H9 (cell line): Measurements from ENCODE around the gene LETMD1. TPM values are rescaled to one million over a fixed set of nuclear protein-coding genes. Genes with fewer than 3 reads are reported as not detected.

Experiments used
- DNase-seq: peaks from one replicate; pipeline ENCODE4 v3.0.0-alpha.2; 2017
- H2AFZ ChIP-seq: one replicate; pipeline ENCODE4 v1.6.1; 2013; ENCODE audit warnings: mild to moderate bottlenecking, low read length, control low read depth, moderate library complexity
- H2AK5ac ChIP-seq: 2 replicates; pipeline ENCODE4 v1.6.1; 2013; ENCODE audit warnings: low read length, control low read depth, mixed read lengths; ENCODE audit not compliant: insufficient read length
- H2BK120ac ChIP-seq: one replicate; pipeline ENCODE4 v1.6.1; 2013; ENCODE audit warnings: low read depth, mild to moderate bottlenecking, low read length, control low read depth, inconsistent platforms; ENCODE audit not compliant: poor library complexity, severe bottlenecking
- H2BK12ac ChIP-seq: 2 replicates; pipeline ENCODE4 v1.6.1; 2013; ENCODE audit warnings: low read length, control low read depth, mixed read lengths, low read depth; ENCODE audit not compliant: insufficient read length
- H2BK15ac ChIP-seq: 2 replicates; pipeline ENCODE4 v1.6.1; 2013; ENCODE audit warnings: low read depth, low read length, control low read depth
- H2BK20ac ChIP-seq: one replicate; pipeline ENCODE4 v1.6.1; 2013; ENCODE audit warnings: low read depth, mild to moderate bottlenecking, low read length, control low read depth, inconsistent platforms; ENCODE audit not compliant: poor library complexity, severe bottlenecking
- H2BK5ac ChIP-seq: 2 replicates; pipeline ENCODE4 v1.6.1; 2013; ENCODE audit warnings: low read length, control low read depth, mixed read lengths; ENCODE audit not compliant: insufficient read length
- H3K14ac ChIP-seq: 2 replicates; pipeline ENCODE4 v1.6.1; 2013; ENCODE audit warnings: low read length, control low read depth; ENCODE audit not compliant: insufficient read depth
- H3K18ac ChIP-seq: 2 replicates; pipeline ENCODE4 v1.6.1; 2013; ENCODE audit warnings: low read depth, mild to moderate bottlenecking, mixed read lengths, low read length, control low read depth; ENCODE audit not compliant: insufficient read length
- H3K23ac ChIP-seq: 2 replicates; pipeline ENCODE4 v1.6.1; 2013; ENCODE audit warnings: low read length, control low read depth, mixed read lengths, low read depth; ENCODE audit not compliant: insufficient read length
- H3K23me2 ChIP-seq: 2 replicates; pipeline ENCODE4 v1.6.1; 2013; ENCODE audit warnings: low read depth, mild to moderate bottlenecking, mixed read lengths, low read length, control low read depth; ENCODE audit not compliant: insufficient read length, poor library complexity, severe bottlenecking
- H3K27ac ChIP-seq: 2 replicates; pipeline ENCODE4 v1.5.1; 2013; ENCODE audit warnings: low read length, control low read depth, mixed read lengths, low read depth; ENCODE audit not compliant: insufficient read length
- H3K27me3 ChIP-seq: 2 replicates; pipeline ENCODE4 v1.6.1; 2013; ENCODE audit warnings: low read length, control low read depth, inconsistent platforms; ENCODE audit not compliant: insufficient read depth
- H3K4ac ChIP-seq: 2 replicates; pipeline ENCODE4 v1.6.1; 2013; ENCODE audit warnings: low read depth, mild to moderate bottlenecking, control low read depth, inconsistent platforms, low read length, moderate library complexity
- H3K4me1 ChIP-seq: 2 replicates; pipeline ENCODE4 v1.6.1; 2013; ENCODE audit warnings: low read length, control low read depth, inconsistent platforms; ENCODE audit not compliant: insufficient read depth
- H3K4me2 ChIP-seq: 2 replicates; pipeline ENCODE4 v1.6.1; 2013; ENCODE audit warnings: low read length, control low read depth, mixed read lengths; ENCODE audit not compliant: insufficient read length, insufficient read depth
- H3K56ac ChIP-seq: 2 replicates; pipeline ENCODE4 v1.6.1; 2013; ENCODE audit warnings: low read depth, mild to moderate bottlenecking, mixed read lengths, low read length, control low read depth; ENCODE audit not compliant: insufficient read length
- H3K79me1 ChIP-seq: 2 replicates; pipeline ENCODE4 v1.6.1; 2013; ENCODE audit warnings: low read depth, mild to moderate bottlenecking, moderate library complexity, low read length, control low read depth, inconsistent platforms; ENCODE audit not compliant: insufficient read depth, poor library complexity, severe bottlenecking
- H3K79me2 ChIP-seq: 2 replicates; pipeline ENCODE4 v1.6.1; 2013; ENCODE audit warnings: low read length, control low read depth, inconsistent platforms; ENCODE audit not compliant: insufficient read depth
- H3K9ac ChIP-seq: 2 replicates; pipeline ENCODE4 v1.6.1; 2013; ENCODE audit warnings: low read length, control low read depth, mixed read lengths; ENCODE audit not compliant: insufficient read length; ENCODE audit errors: extremely low read depth
- H3K9me3 ChIP-seq: one replicate; pipeline ENCODE4 v1.6.1; 2013; ENCODE audit warnings: low read depth, low read length, inconsistent platforms; ENCODE audit not compliant: control insufficient read depth
- H3T11ph ChIP-seq: one replicate; pipeline ENCODE4 v1.6.1; 2013; ENCODE audit warnings: mild to moderate bottlenecking, low read length, control low read depth, inconsistent platforms
- H4K20me1 ChIP-seq: one replicate; pipeline ENCODE4 v1.6.1; 2013; ENCODE audit not compliant: control insufficient read depth, insufficient read length, insufficient read depth
- H4K5ac ChIP-seq: 2 replicates; pipeline ENCODE4 v1.6.1; 2013; ENCODE audit warnings: low read depth, mild to moderate bottlenecking, mixed read lengths, low read length, control low read depth; ENCODE audit not compliant: insufficient read length
- H4K8ac ChIP-seq: replicated peaks from 2 replicates; pipeline ENCODE4 v1.6.1; 2013; ENCODE audit warnings: low read length, control low read depth, mixed read lengths, low read depth; ENCODE audit not compliant: insufficient read length
- H4K91ac ChIP-seq: 2 replicates; pipeline ENCODE4 v1.6.1; 2013; ENCODE audit warnings: low read depth, mild to moderate bottlenecking, moderate library complexity, mixed read lengths, low read length, control low read depth; ENCODE audit not compliant: insufficient read length
- H3K27ac Mint-ChIP-seq, 3 experiments: 2 replicates in 2 of 3; 3 replicates in 1 of 3; pipeline ENCODE4 v1.8.0; 2020 to 2021; ENCODE audit warnings: mixed read lengths in 3 of 3, mild to moderate bottlenecking in 1 of 3, moderate library complexity in 1 of 3
- H3K27me3 Mint-ChIP-seq: 2 replicates; pipeline ENCODE4 v1.8.0; 2021; ENCODE audit warnings: low read depth, mild to moderate bottlenecking, moderate library complexity, mixed read lengths
- H3K36me3 Mint-ChIP-seq, 3 experiments: 2 replicates in 2 of 3; 3 replicates in 1 of 3; pipeline ENCODE4 v1.8.0; 2020 to 2021; ENCODE audit warnings: low read depth in 3 of 3, mixed read lengths in 3 of 3; ENCODE audit not compliant: insufficient read depth in 1 of 3
- H3K4me1 Mint-ChIP-seq, 2 experiments: 2 replicates each; pipeline ENCODE4 v1.8.0; 2020; ENCODE audit warnings: mixed read lengths in 2 of 2
- H3K4me3 Mint-ChIP-seq, 2 experiments: 2 replicates in 1 of 2; 3 replicates in 1 of 2; pipeline ENCODE4 v1.8.0; 2020 to 2021; ENCODE audit warnings: mild to moderate bottlenecking in 2 of 2, mixed read lengths in 2 of 2, moderate library complexity in 1 of 2
- H3K9me3 Mint-ChIP-seq, 2 experiments: 2 replicates in 1 of 2; 3 replicates in 1 of 2; pipeline ENCODE4 v1.8.0; 2020; ENCODE audit warnings: mild to moderate bottlenecking in 2 of 2, mixed read lengths in 2 of 2, moderate library complexity in 1 of 2
- WGBS: extraction: QIAGEN DNeasy Blood & Tissue Kit; methylation state at CpG from one replicate; pipeline ENCODE4 v1.1.7; 2013; ENCODE audit warnings: missing lambda C conversion rate, low lambda C conversion rate, mixed read lengths; ENCODE audit not compliant: insufficient read length; ENCODE audit errors: extremely low coverage; 5-methylcytosine and 5-hydroxymethylcytosine counted together
- total RNA-seq: library from RNA; stranded (reverse); gene quantifications from 2 replicates; pipeline ENCODE4 v1.2.1, GENCODE V29; 2021
- TF ChIP-seq, protein P1 (sequence below): fragments of 200-600 bp; sonication (generic); conservative IDR thresholded peaks from 3 replicates; pipeline ENCODE4 v1.8.0; 2021; ENCODE audit warnings: antibody characterized with exemption, mild to moderate bottlenecking

Gene LETMD1
- total RNA-seq, 1 experiment from 2014 or later = 34.9 TPM

GRCh38 chr12:51000245-51000644 lies 47.9 kb upstream of the LETMD1 start:
- Histone ChIP-seq H2BK12ac (no peak overlapping the region), H4K91ac (no peak overlapping the region), H3K4ac (no peak overlapping the region), H3K4me2 (no peak overlapping the region), H3K14ac (no peak overlapping the region), H2BK20ac (no peak overlapping the region), H3K56ac (no peak overlapping the region), H2AFZ (no peak overlapping the region), H3K27ac (no peak overlapping the region), H3K79me2 (no peaks in the 10 kb centered on the region), H4K5ac (no peak overlapping the region), H3K27me3 (no peaks in the 10 kb centered on the region), H2BK15ac (no peak overlapping the region), H3K9ac (no peak overlapping the region), H2BK5ac (no peak overlapping the region), H3T11ph (no peak overlapping the region), H2BK120ac (no peak overlapping the region), H4K8ac (no peak overlapping the region), H2AK5ac (no peak overlapping the region), H4K20me1 (no peaks in the 10 kb centered on the region), H3K9me3 (no peaks in the 10 kb centered on the region), H3K79me1 (no peaks in the 10 kb centered on the region), H3K23me2 (no peaks in the 10 kb centered on the region), H3K23ac (no peak overlapping the region), H3K18ac (no peak overlapping the region), H3K4me1 (peaks cover 3% of the 10 kb centered on the region; the same call in 1 of the 2 replicates)
- H3K9me3 Mint-ChIP-seq = no peaks in the 10 kb centered on the region
- H3K4me3 Mint-ChIP-seq = no peak overlapping the region
- H3K27me3 Mint-ChIP-seq = no peaks in the 10 kb centered on the region
- no peak for DNase-seq
- H3K27ac Mint-ChIP-seq = no peak overlapping the region
- peaks cover 34 to 59% (median 50%) of the 10 kb centered on the region in 3 experiments; a peak in 6 of 7 replicates for H3K36me3 Mint-ChIP-seq
- H3K4me1 Mint-ChIP-seq = peaks cover 6 to 8% of the 10 kb centered on the region in 2 experiments
- TF ChIP-seq, protein P1, sequence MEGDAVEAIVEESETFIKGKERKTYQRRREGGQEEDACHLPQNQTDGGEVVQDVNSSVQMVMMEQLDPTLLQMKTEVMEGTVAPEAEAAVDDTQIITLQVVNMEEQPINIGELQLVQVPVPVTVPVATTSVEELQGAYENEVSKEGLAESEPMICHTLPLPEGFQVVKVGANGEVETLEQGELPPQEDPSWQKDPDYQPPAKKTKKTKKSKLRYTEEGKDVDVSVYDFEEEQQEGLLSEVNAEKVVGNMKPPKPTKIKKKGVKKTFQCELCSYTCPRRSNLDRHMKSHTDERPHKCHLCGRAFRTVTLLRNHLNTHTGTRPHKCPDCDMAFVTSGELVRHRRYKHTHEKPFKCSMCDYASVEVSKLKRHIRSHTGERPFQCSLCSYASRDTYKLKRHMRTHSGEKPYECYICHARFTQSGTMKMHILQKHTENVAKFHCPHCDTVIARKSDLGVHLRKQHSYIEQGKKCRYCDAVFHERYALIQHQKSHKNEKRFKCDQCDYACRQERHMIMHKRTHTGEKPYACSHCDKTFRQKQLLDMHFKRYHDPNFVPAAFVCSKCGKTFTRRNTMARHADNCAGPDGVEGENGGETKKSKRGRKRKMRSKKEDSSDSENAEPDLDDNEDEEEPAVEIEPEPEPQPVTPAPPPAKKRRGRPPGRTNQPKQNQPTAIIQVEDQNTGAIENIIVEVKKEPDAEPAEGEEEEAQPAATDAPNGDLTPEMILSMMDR = no peak
- no CpG with 5 or more reads among the region's 7 CpGs for WGBS
